Neural cell (in vitro differentiated cells): ENCODE results near the gene KDM8.

ENCODE experiments used
- CTCF ChIP-seq: fragments of 450-650 bp; IDR thresholded peaks from 2 replicates; pipeline ENCODE4 v1.5.1; 2014; ENCODE audit warnings: antibody characterized with exemption, mild to moderate bottlenecking, moderate library complexity; ENCODE audit not compliant: poor library complexity, severe bottlenecking
- EZH2 ChIP-seq: fragments of 200-600, 300-800 bp; shearing (Covaris generic), sonication (generic); IDR thresholded peaks from 2 replicates; pipeline ENCODE4 v1.6.1; 2014; ENCODE audit warnings: antibody characterized with exemption, low read length, borderline replicate concordance, mild to moderate bottlenecking; ENCODE audit not compliant: insufficient read depth, poor library complexity, severe bottlenecking

DNA sequence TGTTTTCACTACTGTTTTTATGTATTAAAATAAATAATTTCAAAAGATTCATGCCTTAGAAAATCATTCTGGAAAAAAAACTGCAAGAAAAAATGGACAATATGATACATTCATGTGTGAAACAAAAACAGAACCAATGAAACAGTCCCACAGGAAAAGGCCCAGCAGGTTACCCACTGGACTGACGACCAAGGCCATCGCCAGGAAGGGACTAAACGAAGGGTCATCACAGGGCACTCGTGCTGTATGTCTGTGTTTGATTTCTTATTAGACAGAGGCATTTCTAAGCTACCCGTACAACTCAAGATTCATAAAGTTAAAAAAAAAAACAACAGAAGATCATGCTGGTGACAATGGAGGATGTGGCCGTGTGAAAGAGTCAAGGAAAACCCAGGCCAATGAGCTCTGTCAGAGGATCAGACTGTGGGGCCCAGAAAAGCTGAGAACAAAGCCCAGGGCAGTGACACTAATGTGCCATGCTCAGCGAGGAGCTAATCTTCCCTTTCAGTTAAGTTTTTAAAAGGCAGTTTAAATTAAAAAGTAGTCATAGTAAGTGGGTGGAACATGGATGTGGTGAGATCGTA, 33.4 kb downstream of the KDM8 start:
- TF ChIP-seq CTCF (no peak), EZH2 (no peak)
